ENCODE results near the gene KIAA0825.

The KIAA0825 gene

GRCh38 chr5:94508461-94509148 is 109.8 kb downstream of the KIAA0825 start:
- no peak for DNase-seq (ENCODE audit: low read depth)

- no peak for DNase-seq (ENCODE audit: low read depth)
Measured at GRCh38 chr5:94505327-94506068, 112.9 kb downstream of the KIAA0825 start.

- DNase-seq (ENCODE audit: low read depth), result no peak
Measured at GRCh38 chr5:94503677-94504076, 114.7 kb downstream of the KIAA0825 start.

- DNase-seq (ENCODE audit: low read depth), result no peak
Measured at GRCh38 chr5:94501365-94501764, 117.0 kb downstream of the KIAA0825 start.

GRCh38 chr5:94499806-94500205 is 118.6 kb downstream of the KIAA0825 start:
- no peak for DNase-seq (ENCODE audit: low read depth)

- no peak for DNase-seq (ENCODE audit: low read depth)
Measured at GRCh38 chr5:94498199-94498598, 120.2 kb downstream of the KIAA0825 start.

GRCh38 chr5:94485067-94485466 is 133.3 kb downstream of the KIAA0825 start:
- no peak for DNase-seq (ENCODE audit: low read depth)

- no peak for DNase-seq (ENCODE audit: low read depth)
Measured at GRCh38 chr5:94481059-94481458, 137.3 kb downstream of the KIAA0825 start.

GRCh38 chr5:94480486-94480885 is 137.9 kb downstream of the KIAA0825 start:
- no peak for DNase-seq (ENCODE audit: low read depth)

- no peak for DNase-seq (ENCODE audit: low read depth)
Measured at GRCh38 chr5:94473936-94474335, 144.5 kb downstream of the KIAA0825 start.

GRCh38 chr5:94471521-94471920 is 146.9 kb downstream of the KIAA0825 start:
- no peak for DNase-seq (ENCODE audit: low read depth)

GRCh38 chr5:94470802-94471201 is 147.6 kb downstream of the KIAA0825 start:
- no peak for DNase-seq (ENCODE audit: low read depth)

- no peak for DNase-seq (ENCODE audit: low read depth)
Measured at GRCh38 chr5:94469894-94470329, 148.5 kb downstream of the KIAA0825 start.

GRCh38 chr5:94467954-94468930 is 150.2 kb downstream of the KIAA0825 start:
- no peak for DNase-seq (ENCODE audit: low read depth)

- no peak for DNase-seq (ENCODE audit: low read depth)
Measured at GRCh38 chr5:94467346-94467953, 151.0 kb downstream of the KIAA0825 start.

GRCh38 chr5:94463739-94464138 is 154.7 kb downstream of the KIAA0825 start:
- no peak for DNase-seq (ENCODE audit: low read depth)

GRCh38 chr5:94461131-94461530 is 157.3 kb downstream of the KIAA0825 start:
- no peak for DNase-seq (ENCODE audit: low read depth)

- DNase-seq (ENCODE audit: low read depth), result no peak
Measured at GRCh38 chr5:94459915-94460314, 158.5 kb downstream of the KIAA0825 start.

GRCh38 chr5:94457788-94458187 is 160.6 kb downstream of the KIAA0825 start:
- DNase-seq (ENCODE audit: low read depth), result no peak

- DNase-seq (ENCODE audit: low read depth), result no peak
Measured at GRCh38 chr5:94445726-94446125, 172.7 kb downstream of the KIAA0825 start.

GRCh38 chr5:94442991-94443390 is 175.4 kb downstream of the KIAA0825 start:
- DNase-seq (ENCODE audit: low read depth), result no peak

GRCh38 chr5:94442076-94442475 is 176.3 kb downstream of the KIAA0825 start:
- no peak for DNase-seq (ENCODE audit: low read depth)

All from activated T-cell treated with anti-CD3 and anti-CD28 coated beads for 1 hour (primary cell).